Motor neuron (in vitro differentiated cells): ENCODE measurements around the gene CALHM3. TPM values are rescaled to one million over a fixed set of nuclear protein-coding genes. Genes with fewer than 3 reads are reported as not detected.
A peak's percentile ranks its signal among the peaks of the same experiment; 100 is the strongest.

Experiments
- ATAC-seq, 8 experiments: fragments of 200-7000 bp; cut with Tn5 transposase; replicated peaks in 6 of 8; 2 replicates each; pipeline ENCODE4 v1.8.0; 2021; ENCODE audit warnings: mild to moderate bottlenecking in 8 of 8, moderate library complexity in 8 of 8
- H3K27ac ChIP-seq, 2 donors: fragments of 250-450 bp; sonication (Bioruptor Pico); 2 replicates each; pipeline ENCODE4 v1.9.0; 2021; ENCODE audit warnings: antibody characterized with exemption in 2 of 2, mild to moderate bottlenecking in 2 of 2, moderate library complexity in 1 of 2
- H3K4me1 ChIP-seq, 2 donors: fragments of 250-450 bp; sonication (Bioruptor Pico); replicated peaks in 1 of 2; 2 replicates each; pipeline ENCODE4 v1.6.1; 2021; ENCODE audit warnings: antibody characterized with exemption in 2 of 2, mild to moderate bottlenecking in 2 of 2, moderate library complexity in 1 of 2
- H3K4me3 ChIP-seq, 5 donors: fragments of 250-450 bp; sonication (Bioruptor Pico); 2 replicates each; pipeline ENCODE4 v1.9.0; 2021; ENCODE audit warnings: antibody characterized with exemption in 5 of 5, mild to moderate bottlenecking in 5 of 5, moderate library complexity in 4 of 5
- WGBS, 10 experiments: fragments of 450-650 bp; shearing (Covaris generic); methylation state at CpG; one replicate each; pipeline ENCODE4 v1.0.0; 2022; 5-methylcytosine and 5-hydroxymethylcytosine counted together
- in situ Hi-C, 9 experiments: fragments of 400-800 bp; cut with MboI; loops; one replicate each; pipeline ENCODE4 v1.15.0; 2021; ENCODE audit warnings: low sequenced_read_pairs in 9 of 9, low pct_unique_long_range_greater_than_20kb in 2 of 9; ENCODE audit not compliant: unreplicated experiment in 9 of 9
- total RNA-seq, 8 experiments: library from RNA; unstranded; fragments of 300-600 nt; gene quantifications; 2 replicates each; pipeline versions ENCODE4 v1.2.3 to v1.2.4, GENCODE V29; 2022

The CALHM3 gene
- total RNA-seq, 8 experiments from 2014 or later, result 0.36 to 1.8 TPM; not detected in 6

DNA sequence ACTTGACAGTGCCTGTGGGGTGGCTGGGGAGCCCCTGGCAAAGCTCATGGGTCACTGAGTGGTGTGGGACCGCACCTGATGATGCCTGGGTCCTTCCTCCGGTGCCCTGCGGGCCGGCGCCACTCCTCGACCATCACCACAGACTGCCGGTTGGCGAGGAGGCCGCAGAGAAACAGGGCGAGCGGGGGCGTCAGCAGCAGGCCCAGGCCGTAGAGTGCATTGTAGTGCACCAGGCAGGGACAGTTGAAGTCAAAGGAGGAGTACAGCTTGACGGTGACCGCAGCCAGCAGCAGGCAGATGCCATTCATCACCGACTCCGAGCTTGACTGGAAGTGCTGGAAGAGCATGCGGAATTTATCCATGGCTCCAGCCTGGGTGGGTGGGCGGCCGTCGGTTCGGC lies 369 bp downstream of the CALHM3 start:
- 20 to 100% (median 71%) methylated on average over 1 to 5 of the region's 22 CpGs; no CpG with 5 or more reads in 6 of the 10 experiments for WGBS, 10 experiments
- peak in 5 of 8 experiments; percentile 8 to 44 (median 40) for ATAC-seq
- peaks cover 0 to 10% of the 10 kb centered on the region in 2 donors for H3K4me1 ChIP-seq
- no peak overlapping the region for H3K4me3 ChIP-seq
- no peak overlapping the region for H3K27ac ChIP-seq
- in situ Hi-C loops, result no loop called here

DNA sequence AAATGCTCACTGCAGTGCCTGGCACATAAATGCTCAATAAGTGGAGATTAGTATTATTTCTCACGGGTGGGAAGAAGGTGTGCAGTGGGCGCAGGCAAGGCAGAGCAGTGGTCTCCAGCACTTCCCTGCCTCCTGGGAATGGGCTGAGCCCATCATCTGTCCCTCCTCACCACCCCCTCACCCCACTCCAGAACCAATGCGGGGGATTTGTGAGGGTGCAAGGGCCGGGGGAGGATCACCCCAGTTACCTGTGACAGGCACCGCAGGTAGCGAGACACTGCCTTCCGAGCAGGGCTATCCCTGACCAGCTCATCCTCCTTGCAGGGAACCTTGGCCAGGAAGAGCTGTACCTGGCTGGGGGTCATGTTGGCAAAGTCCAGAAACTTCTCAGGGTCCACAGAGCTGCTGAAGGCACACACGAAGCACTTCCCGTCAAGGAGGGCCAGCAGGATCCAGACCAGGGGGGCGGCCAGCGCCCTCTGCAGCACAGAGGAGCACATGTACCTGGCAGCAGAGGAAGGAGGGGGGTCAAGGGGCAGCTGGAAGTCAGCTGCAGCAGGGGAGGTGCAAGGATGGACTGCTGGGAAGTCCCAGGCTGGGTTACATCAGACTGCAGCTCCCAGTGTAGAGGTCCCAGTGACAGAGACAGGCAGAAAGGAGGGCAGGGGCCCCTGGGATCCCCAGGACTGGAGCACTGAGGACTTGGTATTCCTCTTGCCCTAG lies 2.8 kb downstream of the CALHM3 start:
- no peak overlapping the region for H3K4me3 ChIP-seq
- peak; percentile 24 to 96 (median 86) for ATAC-seq
- 40 to 100% (median 77%) methylated on average over 1 to 5 of the region's 11 CpGs; no CpG with 5 or more reads in 2 of the 10 experiments for WGBS, 10 experiments
- H3K4me1 ChIP-seq, result peaks cover 0 to 10% of the 10 kb centered on the region in 2 donors
- in situ Hi-C loops, result no loop called here
- H3K27ac ChIP-seq, result no peak overlapping the region

GRCh38 chr10:103475437-103475836 lies 3.6 kb downstream of the CALHM3 start:
- Histone ChIP-seq H3K4me1 (peaks cover 0 to 10% of the 10 kb centered on the region in 2 donors), H3K4me3 (no peak overlapping the region), H3K27ac (no peak overlapping the region)
- in situ Hi-C loops, result no loop called here
- no peak for ATAC-seq
- WGBS, 10 experiments, result 33 to 76% (median 62%) methylated on average over 1 to 3 of the region's 4 CpGs; no CpG with 5 or more reads in 5 of the 10 experiments

GRCh38 chr10:103474077-103474476 lies 5.0 kb downstream of the CALHM3 start:
- WGBS, 10 experiments, result 71 to 91% (median 81%) methylated on average over 3 of the region's 3 CpGs; no CpG with 5 or more reads in 1 of the 10 experiments
- no peak for ATAC-seq
- Histone ChIP-seq H3K4me1 (peaks cover 0 to 10% of the 10 kb centered on the region in 2 donors), H3K27ac (no peak overlapping the region), H3K4me3 (no peak overlapping the region)
- in situ Hi-C loops, result no loop called here

GRCh38 chr10:103473261-103473671 lies 5.8 kb downstream of the CALHM3 start:
- ATAC-seq, result no peak
- WGBS, 10 experiments, result 67 to 98% (median 90%) methylated on average over 3 to 18 of the region's 32 CpGs; no CpG with 5 or more reads in 7 of the 10 experiments
- H3K27ac ChIP-seq, result no peak overlapping the region
- no peak overlapping the region for H3K4me3 ChIP-seq
- peaks cover 0 to 10% of the 10 kb centered on the region in 2 donors for H3K4me1 ChIP-seq
- in situ Hi-C loops, result no loop called here

- Histone ChIP-seq H3K4me3 (no peak overlapping the region), H3K4me1 (peaks cover 0 to 9% of the 10 kb centered on the region in 2 donors), H3K27ac (no peak overlapping the region)
- in situ Hi-C loops, result no loop called here
- no peak for ATAC-seq
- WGBS, 10 experiments, result 80 to 100% (median 88%) methylated on average over 1 to 2 of the region's 2 CpGs; no CpG with 5 or more reads in 5 of the 10 experiments
Measured at GRCh38 chr10:103472005-103472404, 7.0 kb downstream of the CALHM3 start.

DNA sequence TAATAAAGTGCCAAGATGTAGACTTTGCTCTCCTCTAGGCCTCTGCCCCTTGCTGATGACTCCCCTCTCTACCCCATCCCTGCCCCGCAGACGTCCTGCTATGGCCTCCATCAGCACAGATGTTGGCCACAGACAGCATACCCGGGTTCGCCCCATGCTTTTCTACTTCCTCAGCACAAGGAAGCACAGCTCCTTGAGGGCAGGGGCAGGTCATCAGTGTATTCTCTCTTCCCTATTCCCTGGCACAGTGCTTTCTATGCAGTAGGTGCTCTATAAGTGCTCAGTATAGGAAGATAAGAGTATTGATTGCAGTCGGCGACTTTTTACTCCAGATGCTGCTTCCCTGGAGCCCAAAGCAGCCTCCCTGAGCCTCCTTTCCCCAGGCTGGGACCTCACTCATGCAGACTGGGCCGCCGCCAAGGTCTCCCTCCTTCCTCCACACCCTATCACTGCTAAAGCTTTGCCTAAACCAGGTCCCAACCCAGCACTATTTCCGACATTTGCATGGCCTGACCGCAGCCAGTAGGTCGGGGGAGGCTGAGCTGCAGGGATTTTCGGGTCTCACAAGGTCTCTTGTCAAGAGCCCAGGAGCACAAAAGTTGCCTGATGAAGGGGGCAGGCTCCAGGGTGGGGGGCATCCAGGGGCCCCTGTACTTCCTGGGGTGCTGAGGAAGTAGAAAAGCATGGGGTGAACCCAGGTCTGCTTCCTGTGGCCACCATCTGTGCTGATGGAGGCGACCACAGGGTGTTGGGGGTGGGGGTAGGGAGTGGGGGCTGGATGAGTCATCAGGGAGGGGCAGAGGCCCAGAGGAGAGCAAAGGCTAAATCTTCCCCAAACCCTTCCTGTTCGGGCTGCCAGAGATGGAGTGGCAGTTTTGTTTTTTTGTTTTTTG lies 8.0 kb downstream of the CALHM3 start:
- ATAC-seq, result peak in 3 of 8 experiments; percentile 93 to 98 (median 97)
- no peak overlapping the region for H3K27ac ChIP-seq

DNA sequence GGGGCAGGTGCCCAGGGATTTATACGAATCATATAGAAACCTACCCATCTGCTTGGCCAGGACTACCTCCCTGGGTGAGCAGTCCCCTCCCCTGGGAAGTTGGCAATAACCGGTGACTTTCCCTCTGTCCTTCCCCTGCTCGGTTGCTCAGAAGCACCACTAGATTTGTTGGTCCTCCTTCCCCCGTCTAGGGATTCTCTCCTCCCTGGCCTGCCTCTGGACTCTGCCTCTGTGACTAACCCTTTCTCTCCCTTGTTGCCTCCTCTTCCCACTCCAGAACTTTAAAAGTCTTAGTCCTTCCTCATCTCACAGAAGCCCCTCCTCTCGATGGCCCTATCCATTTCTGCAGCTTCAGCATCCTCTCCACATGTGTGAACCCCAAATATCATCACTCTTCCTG lies 9.8 kb downstream of the CALHM3 start:
- Histone ChIP-seq H3K4me3 (no peak overlapping the region), H3K27ac (no peak overlapping the region), H3K4me1 (no peaks in the 10 kb centered on the region)
- no peak for ATAC-seq
- 48 to 100% (median 71%) methylated on average over 1 to 4 of the region's 5 CpGs; no CpG with 5 or more reads in 5 of the 10 experiments for WGBS, 10 experiments
- in situ Hi-C loops, result no loop called here

More for the DNA sequence above, 8.0 kb downstream of the CALHM3 start:
- no peaks in the 10 kb centered on the region for H3K4me1 ChIP-seq
- in situ Hi-C loops, result no loop called here
- 0 to 87% (median 58%) methylated on average over 2 to 6 of the region's 14 CpGs; no CpG with 5 or more reads in 4 of the 10 experiments for WGBS, 10 experiments
- no peak overlapping the region for H3K4me3 ChIP-seq

DNA sequence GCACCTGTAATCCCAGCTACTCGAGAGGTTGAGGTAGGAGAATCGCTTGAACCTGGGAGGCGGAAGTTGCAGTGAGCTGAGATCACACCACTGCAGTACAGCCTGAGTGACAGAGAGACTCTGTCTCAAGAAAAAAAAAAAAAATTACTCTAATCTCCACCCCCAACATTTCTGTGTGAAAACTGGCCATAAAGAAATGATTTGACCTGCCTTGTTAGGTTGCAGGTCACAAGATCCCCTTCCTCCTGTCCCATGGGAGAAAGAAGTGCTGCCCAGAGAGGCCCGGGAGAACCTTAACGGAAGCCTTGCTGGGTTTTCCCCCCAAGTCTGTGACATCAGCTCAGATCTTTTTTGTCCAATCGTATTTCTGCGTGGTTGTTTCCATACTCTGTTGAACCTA lies 11.6 kb downstream of the CALHM3 start:
- in situ Hi-C loops, result no loop called here
- no peak overlapping the region for H3K27ac ChIP-seq
- ATAC-seq, result peak in 2 of 8 experiments; percentile 50 to 51

GRCh38 chr10:103466734-103467133 lies 12.3 kb downstream of the CALHM3 start:
- in situ Hi-C loops, result no loop called here
- no peak for ATAC-seq
- no peak overlapping the region for H3K27ac ChIP-seq
- H3K4me3 ChIP-seq, result no peak overlapping the region
- WGBS, 10 experiments, result 40 to 90% (median 71%) methylated on average over 1 to 3 of the region's 3 CpGs; no CpG with 5 or more reads in 1 of the 10 experiments
- H3K4me1 ChIP-seq, result no peaks in the 10 kb centered on the region

More for the DNA sequence above, 11.6 kb downstream of the CALHM3 start:
- WGBS, 10 experiments, result 50 to 100% (median 87%) methylated on average over 2 to 7 of the region's 7 CpGs; no CpG with 5 or more reads in 2 of the 10 experiments
- no peaks in the 10 kb centered on the region for H3K4me1 ChIP-seq
- H3K4me3 ChIP-seq, result no peak overlapping the region

DNA sequence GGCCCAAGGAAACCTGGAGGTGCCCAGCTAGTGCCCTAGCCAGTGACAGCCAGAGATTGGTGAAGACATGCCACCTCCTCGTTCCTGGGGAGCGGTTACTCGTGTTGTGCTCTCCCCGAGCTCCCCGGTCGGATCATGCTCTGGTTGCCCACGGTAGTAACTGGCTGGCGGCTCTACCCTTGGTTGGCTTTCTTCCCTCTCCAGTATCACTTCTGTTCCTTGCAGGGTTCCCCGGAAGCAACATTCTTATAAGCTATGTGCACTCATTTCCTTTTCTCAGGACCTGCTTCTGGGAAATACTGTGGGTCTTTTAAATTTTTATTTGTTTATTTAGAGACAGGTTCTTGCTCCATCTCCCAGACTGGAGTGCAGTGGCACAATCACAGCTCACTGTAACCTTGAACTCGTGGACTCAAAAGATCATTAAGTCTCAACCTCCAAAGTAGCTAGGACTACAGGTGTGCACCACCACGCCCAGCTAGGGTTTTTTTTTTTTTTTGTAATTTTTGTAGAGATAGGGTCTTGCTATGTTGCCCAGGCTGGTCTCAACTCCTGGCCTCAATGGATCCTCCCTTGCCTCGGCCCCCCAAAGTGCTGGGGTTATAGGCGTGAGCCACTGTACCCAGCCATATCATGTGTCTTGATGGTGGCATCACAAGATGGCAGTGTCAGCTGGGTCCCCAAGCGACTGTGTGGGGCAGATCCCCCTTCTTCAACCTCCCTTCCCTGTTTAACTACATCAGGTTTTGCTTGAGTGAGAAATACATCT lies 13.4 kb downstream of the CALHM3 start:
- no peak for ATAC-seq
- WGBS, 10 experiments, result 60 to 100% (median 84%) methylated on average over 1 to 13 of the region's 14 CpGs; no CpG with 5 or more reads in 2 of the 10 experiments

GRCh38 chr10:103463499-103463898 lies 15.5 kb downstream of the CALHM3 start:
- in situ Hi-C loops, result no loop called here
- Histone ChIP-seq H3K27ac (no peak overlapping the region), H3K4me1 (peaks cover 11 to 16% of the 10 kb centered on the region in 2 donors), H3K4me3 (no peak overlapping the region)
- ATAC-seq, result no peak
- WGBS, 10 experiments, result 41 to 100% (median 80%) methylated on average over 1 to 3 of the region's 4 CpGs; no CpG with 5 or more reads in 1 of the 10 experiments

More for the DNA sequence above, 13.4 kb downstream of the CALHM3 start:
- H3K4me3 ChIP-seq, result no peak overlapping the region
- no peaks in the 10 kb centered on the region for H3K4me1 ChIP-seq
- no peak overlapping the region for H3K27ac ChIP-seq
- in situ Hi-C loops, result no loop called here
